ENCODE results near the gene SHTN1.

The SHTN1 gene

GRCh38 chr10:116978901-116979300 is 26.1 kb downstream of the SHTN1 start:
- H3K27me3 Mint-ChIP-seq (ENCODE audit: low read depth, poor library complexity) = peaks cover 7% of the 10 kb centered on the region
- H3K27ac Mint-ChIP-seq = no peak overlapping the region
- TF ChIP-seq, protein P1, sequence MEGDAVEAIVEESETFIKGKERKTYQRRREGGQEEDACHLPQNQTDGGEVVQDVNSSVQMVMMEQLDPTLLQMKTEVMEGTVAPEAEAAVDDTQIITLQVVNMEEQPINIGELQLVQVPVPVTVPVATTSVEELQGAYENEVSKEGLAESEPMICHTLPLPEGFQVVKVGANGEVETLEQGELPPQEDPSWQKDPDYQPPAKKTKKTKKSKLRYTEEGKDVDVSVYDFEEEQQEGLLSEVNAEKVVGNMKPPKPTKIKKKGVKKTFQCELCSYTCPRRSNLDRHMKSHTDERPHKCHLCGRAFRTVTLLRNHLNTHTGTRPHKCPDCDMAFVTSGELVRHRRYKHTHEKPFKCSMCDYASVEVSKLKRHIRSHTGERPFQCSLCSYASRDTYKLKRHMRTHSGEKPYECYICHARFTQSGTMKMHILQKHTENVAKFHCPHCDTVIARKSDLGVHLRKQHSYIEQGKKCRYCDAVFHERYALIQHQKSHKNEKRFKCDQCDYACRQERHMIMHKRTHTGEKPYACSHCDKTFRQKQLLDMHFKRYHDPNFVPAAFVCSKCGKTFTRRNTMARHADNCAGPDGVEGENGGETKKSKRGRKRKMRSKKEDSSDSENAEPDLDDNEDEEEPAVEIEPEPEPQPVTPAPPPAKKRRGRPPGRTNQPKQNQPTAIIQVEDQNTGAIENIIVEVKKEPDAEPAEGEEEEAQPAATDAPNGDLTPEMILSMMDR (IDR thresholded peaks at IDR 0.05) = no peak
- H3K4me3 Mint-ChIP-seq = no peak overlapping the region
- no peaks in the 10 kb centered on the region for H3K4me1 Mint-ChIP-seq
- H3K36me3 Mint-ChIP-seq (ENCODE audit: low read depth) = no peaks in the 10 kb centered on the region
- DNase-seq = no peak
- no peaks in the 10 kb centered on the region for H3K9me3 Mint-ChIP-seq

GRCh38 chr10:116974456-116975005 is 30.5 kb downstream of the SHTN1 start:
- no peak for DNase-seq
- TF ChIP-seq, protein P1 (IDR thresholded peaks at IDR 0.05) = no peak
- no peaks in the 10 kb centered on the region for H3K36me3 Mint-ChIP-seq (ENCODE audit: low read depth)
- H3K27ac Mint-ChIP-seq = no peak overlapping the region
- H3K9me3 Mint-ChIP-seq = no peaks in the 10 kb centered on the region
- H3K4me3 Mint-ChIP-seq = no peak overlapping the region
- peaks cover 2% of the 10 kb centered on the region for H3K27me3 Mint-ChIP-seq (ENCODE audit: low read depth, poor library complexity)
- H3K4me1 Mint-ChIP-seq = no peaks in the 10 kb centered on the region

DNA sequence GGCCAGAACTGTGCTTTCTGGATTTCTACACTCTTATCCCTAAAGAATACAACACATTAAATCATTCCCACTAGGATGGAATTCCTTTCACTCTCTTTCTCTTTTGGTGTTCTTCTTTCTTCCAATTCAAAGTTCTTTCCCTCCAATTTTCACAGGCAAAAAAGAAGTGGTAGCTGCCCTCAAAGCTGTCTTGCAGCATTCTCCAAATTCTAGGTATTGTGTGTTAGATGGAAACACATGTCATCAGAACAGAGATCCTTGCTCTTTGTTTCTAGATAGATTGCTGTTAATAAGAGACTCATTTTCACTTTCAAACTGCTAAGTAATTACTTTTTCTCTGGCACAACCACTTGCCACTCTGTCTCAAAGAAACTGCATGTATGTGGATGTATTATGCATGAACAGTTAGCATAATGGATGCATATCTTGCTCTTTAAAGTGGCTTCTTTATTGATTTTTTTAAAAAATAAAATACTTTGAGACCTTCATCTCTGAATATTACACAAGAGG is 31.0 kb downstream of the SHTN1 start:
- TF ChIP-seq, protein P1 (IDR thresholded peaks at IDR 0.05) = no peak
- H3K4me1 Mint-ChIP-seq = no peaks in the 10 kb centered on the region
- H3K4me3 Mint-ChIP-seq = no peak overlapping the region
- H3K27me3 Mint-ChIP-seq (ENCODE audit: low read depth, poor library complexity) = peaks cover 2% of the 10 kb centered on the region
- H3K36me3 Mint-ChIP-seq (ENCODE audit: low read depth) = no peaks in the 10 kb centered on the region
- H3K27ac Mint-ChIP-seq = no peak overlapping the region
- H3K9me3 Mint-ChIP-seq = no peaks in the 10 kb centered on the region
- DNase-seq = no peak

- Mint-ChIP-seq H3K4me3 (no peak overlapping the region), H3K27ac (no peak overlapping the region), H3K9me3 (no peaks in the 10 kb centered on the region), H3K4me1 (no peaks in the 10 kb centered on the region), H3K27me3 (ENCODE audit: low read depth, poor library complexity) (peaks cover 2% of the 10 kb centered on the region), H3K36me3 (ENCODE audit: low read depth) (no peaks in the 10 kb centered on the region)
- no peak for DNase-seq
- TF ChIP-seq, protein P1 (IDR thresholded peaks at IDR 0.05) = no peak
Measured at GRCh38 chr10:116973371-116973905, 31.5 kb downstream of the SHTN1 start.

GRCh38 chr10:116972131-116972530 is 32.9 kb downstream of the SHTN1 start:
- Mint-ChIP-seq H3K36me3 (ENCODE audit: low read depth) (no peaks in the 10 kb centered on the region), H3K27ac (no peak overlapping the region), H3K4me1 (no peaks in the 10 kb centered on the region), H3K4me3 (no peak overlapping the region), H3K9me3 (no peaks in the 10 kb centered on the region), H3K27me3 (ENCODE audit: low read depth, poor library complexity) (peaks cover 2% of the 10 kb centered on the region)
- TF ChIP-seq, protein P1 (IDR thresholded peaks at IDR 0.05) = no peak
- no peak for DNase-seq

- no peak overlapping the region for H3K4me3 Mint-ChIP-seq
- no peak for DNase-seq
Measured at GRCh38 chr10:116970050-116970449, 34.9 kb downstream of the SHTN1 start.

More at GRCh38 chr10:116970050-116970449, 34.9 kb downstream of the SHTN1 start:
- Mint-ChIP-seq H3K4me1 (no peaks in the 10 kb centered on the region), H3K27ac (no peak overlapping the region), H3K9me3 (no peaks in the 10 kb centered on the region), H3K27me3 (ENCODE audit: low read depth, poor library complexity) (peaks cover 2% of the 10 kb centered on the region), H3K36me3 (ENCODE audit: low read depth) (no peaks in the 10 kb centered on the region)
- TF ChIP-seq, protein P1 (IDR thresholded peaks at IDR 0.05) = no peak
